ENCODE results near the gene KRT35.

Gene KRT35

GRCh38 chr17:41481036-41481435 lies at the start of gene KRT35:
KRT35 (minus strand) TSS chr17:41481151; CDS start chr17:41481097, 54 bp downstream.
- H3K4me1 ChIP-seq (ENCODE audit: control insufficient read depth, insufficient read depth, low read length): no peaks in the 10 kb centered on the region
- H3K9ac ChIP-seq (ENCODE audit: low read length): no peak within 1 kb of the TSS
- DNase-seq (ENCODE audit: low read depth): no peak
- no peaks in the 10 kb centered on the region for H3K36me3 ChIP-seq (ENCODE audit: control insufficient read depth, insufficient read depth, low read length, severe bottlenecking)
- H3K4me3 ChIP-seq (ENCODE audit: low read length): no peak within 1 kb of the TSS
- H3K27me3 ChIP-seq (replicated peaks; ENCODE audit: control insufficient read depth, insufficient read depth, low read length): peaks cover 37% of the 10 kb centered on the region
- H3K9me3 ChIP-seq (ENCODE audit: control insufficient read depth, low read length): no peaks in the 10 kb centered on the region

- H3K4me1 ChIP-seq (ENCODE audit: control insufficient read depth, insufficient read depth, low read length): peaks cover 10% of the 10 kb centered on the region
- H3K36me3 ChIP-seq (ENCODE audit: control insufficient read depth, insufficient read depth, low read length, severe bottlenecking): no peaks in the 10 kb centered on the region
- no peak overlapping the region for H3K9ac ChIP-seq (ENCODE audit: low read length)
- H3K4me3 ChIP-seq (ENCODE audit: low read length): no peak overlapping the region
- no peaks in the 10 kb centered on the region for H3K9me3 ChIP-seq (ENCODE audit: control insufficient read depth, low read length)
- DNase-seq (ENCODE audit: low read depth): peak; percentile 84
- H3K27me3 ChIP-seq (replicated peaks; ENCODE audit: control insufficient read depth, insufficient read depth, low read length): peaks cover 13% of the 10 kb centered on the region
Observed at GRCh38 chr17:41530062-41531048, 49.4 kb upstream of the KRT35 start.

DNA sequence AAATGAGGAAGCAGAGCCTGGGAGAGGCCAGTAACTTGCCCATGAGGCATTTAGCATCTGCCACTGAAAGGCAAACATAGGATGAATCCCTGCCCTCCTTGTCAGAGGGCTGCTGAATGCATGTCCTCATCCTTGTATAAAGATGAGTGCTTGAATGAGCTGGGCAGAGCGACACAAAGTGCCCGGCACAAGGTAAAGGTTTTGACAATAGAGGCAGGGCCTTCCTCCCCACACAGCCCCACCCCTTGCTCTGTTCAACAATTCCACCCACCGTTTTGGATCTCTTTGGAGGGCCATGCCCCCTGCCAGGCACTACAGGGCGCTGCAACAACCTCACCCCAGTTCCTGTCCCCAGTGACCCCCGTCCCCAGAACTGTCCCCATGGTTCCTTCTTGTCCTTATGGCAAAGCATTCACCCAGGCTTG lies 48.6 kb upstream of the KRT35 start:
- H3K9ac ChIP-seq (ENCODE audit: low read length): no peak overlapping the region
- H3K4me3 ChIP-seq (ENCODE audit: low read length): no peak overlapping the region
- peaks cover 13% of the 10 kb centered on the region for H3K27me3 ChIP-seq (replicated peaks; ENCODE audit: control insufficient read depth, insufficient read depth, low read length)
- H3K9me3 ChIP-seq (ENCODE audit: control insufficient read depth, low read length): no peaks in the 10 kb centered on the region
- H3K36me3 ChIP-seq (ENCODE audit: control insufficient read depth, insufficient read depth, low read length, severe bottlenecking): no peaks in the 10 kb centered on the region
- H3K4me1 ChIP-seq (ENCODE audit: control insufficient read depth, insufficient read depth, low read length): peaks cover 10% of the 10 kb centered on the region
- DNase-seq (ENCODE audit: low read depth): no peak

- Histone ChIP-seq H3K36me3 (ENCODE audit: control insufficient read depth, insufficient read depth, low read length, severe bottlenecking) (no peaks in the 10 kb centered on the region), H3K9ac (ENCODE audit: low read length) (no peak overlapping the region), H3K4me1 (ENCODE audit: control insufficient read depth, insufficient read depth, low read length) (peaks cover 10% of the 10 kb centered on the region), H3K27me3 (replicated peaks; ENCODE audit: control insufficient read depth, insufficient read depth, low read length) (peaks cover 13% of the 10 kb centered on the region), H3K4me3 (ENCODE audit: low read length) (no peak overlapping the region), H3K9me3 (ENCODE audit: control insufficient read depth, low read length) (no peaks in the 10 kb centered on the region)
- DNase-seq (ENCODE audit: low read depth): no peak
Observed at GRCh38 chr17:41528959-41529353, 48.0 kb upstream of the KRT35 start.

DNA sequence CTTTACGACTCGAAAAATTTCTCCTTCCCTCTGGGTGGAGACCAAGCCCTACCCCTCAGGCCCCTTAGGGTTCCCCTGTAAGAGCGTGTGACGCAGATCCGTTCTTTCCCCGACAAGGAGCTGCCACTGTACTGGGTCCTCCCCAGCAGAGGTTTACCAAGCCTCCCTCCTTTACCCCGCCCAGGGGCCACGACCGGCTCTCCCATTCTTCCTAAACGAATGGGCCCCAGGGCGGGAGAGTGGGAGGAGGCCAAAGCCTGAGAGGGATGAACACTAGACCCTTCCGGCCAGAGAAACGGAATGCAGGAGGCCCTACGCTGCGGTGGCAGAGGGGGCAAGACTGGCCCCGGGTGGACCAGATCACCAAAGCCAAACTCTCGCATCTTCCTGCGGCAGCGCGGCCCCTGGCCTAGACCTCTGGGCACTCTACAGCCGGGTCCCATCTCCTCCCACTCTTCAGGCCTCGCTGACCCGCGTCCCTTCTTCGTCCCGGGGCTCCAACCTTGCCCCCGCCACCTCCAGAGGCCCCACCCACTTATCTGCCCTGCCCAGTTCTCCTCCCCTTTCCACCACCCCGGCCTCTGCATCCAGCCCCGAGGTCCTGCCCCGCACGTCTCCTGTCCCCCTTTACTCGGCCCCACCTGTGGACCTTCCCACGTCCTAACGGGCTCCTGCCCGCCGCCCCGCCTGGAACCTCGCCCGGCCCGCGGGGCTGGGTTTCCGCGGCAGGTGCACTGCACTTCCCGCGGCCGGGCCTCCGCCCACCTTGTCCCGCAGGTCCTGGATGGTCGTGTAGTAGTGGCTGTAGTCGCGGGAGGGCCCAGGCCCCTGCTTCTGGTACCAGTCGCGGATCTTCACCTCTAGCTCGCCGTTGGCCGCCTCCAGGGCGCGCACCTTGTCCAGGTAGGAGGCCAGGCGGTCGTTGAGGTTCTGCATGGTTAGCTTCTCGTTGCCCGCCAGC lies 46.4 kb upstream of the KRT35 start:
- no peak overlapping the region for H3K9ac ChIP-seq (ENCODE audit: low read length)
- peaks cover 10% of the 10 kb centered on the region for H3K4me1 ChIP-seq (ENCODE audit: control insufficient read depth, insufficient read depth, low read length)
- H3K9me3 ChIP-seq (ENCODE audit: control insufficient read depth, low read length): no peaks in the 10 kb centered on the region
- DNase-seq (ENCODE audit: low read depth): peak; percentile 37
- H3K27me3 ChIP-seq (replicated peaks; ENCODE audit: control insufficient read depth, insufficient read depth, low read length): peaks cover 13% of the 10 kb centered on the region
- H3K36me3 ChIP-seq (ENCODE audit: control insufficient read depth, insufficient read depth, low read length, severe bottlenecking): no peaks in the 10 kb centered on the region
- H3K4me3 ChIP-seq (ENCODE audit: low read length): peak overlapping the region; percentile 65

DNA sequence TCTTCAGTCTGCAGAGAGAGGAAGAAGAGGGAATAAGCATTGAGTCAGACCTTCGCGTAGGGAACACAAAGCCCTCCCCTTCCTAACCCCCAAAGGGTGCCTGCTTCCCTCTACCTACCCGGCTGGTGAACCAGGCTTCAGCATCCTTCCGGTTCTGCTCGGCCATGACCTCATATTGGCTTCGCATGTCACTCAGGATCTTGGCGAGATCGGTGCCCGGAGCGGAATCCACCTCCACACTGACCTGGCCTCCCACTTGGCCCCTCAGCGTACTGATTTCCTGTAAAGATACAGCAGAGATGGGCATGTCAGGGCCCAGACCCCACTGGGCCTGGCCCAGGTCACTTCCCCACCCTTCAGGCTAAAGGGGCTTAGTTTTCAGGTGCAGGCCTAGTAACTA lies 43.3 kb upstream of the KRT35 start:
- H3K36me3 ChIP-seq (ENCODE audit: control insufficient read depth, insufficient read depth, low read length, severe bottlenecking): no peaks in the 10 kb centered on the region
- DNase-seq (ENCODE audit: low read depth): no peak

GRCh38 chr17:41523787-41524186 lies 42.8 kb upstream of the KRT35 start:
- Histone ChIP-seq H3K4me1 (ENCODE audit: control insufficient read depth, insufficient read depth, low read length) (peaks cover 4% of the 10 kb centered on the region), H3K4me3 (ENCODE audit: low read length) (no peak overlapping the region), H3K27me3 (replicated peaks; ENCODE audit: control insufficient read depth, insufficient read depth, low read length) (peaks cover 17% of the 10 kb centered on the region), H3K9me3 (ENCODE audit: control insufficient read depth, low read length) (no peaks in the 10 kb centered on the region), H3K36me3 (ENCODE audit: control insufficient read depth, insufficient read depth, low read length, severe bottlenecking) (no peaks in the 10 kb centered on the region), H3K9ac (ENCODE audit: low read length) (no peak overlapping the region)
- no peak for DNase-seq (ENCODE audit: low read depth)

More for the DNA sequence above, 43.3 kb upstream of the KRT35 start:
- no peak overlapping the region for H3K4me3 ChIP-seq (ENCODE audit: low read length)
- peaks cover 4% of the 10 kb centered on the region for H3K4me1 ChIP-seq (ENCODE audit: control insufficient read depth, insufficient read depth, low read length)
- peaks cover 17% of the 10 kb centered on the region for H3K27me3 ChIP-seq (replicated peaks; ENCODE audit: control insufficient read depth, insufficient read depth, low read length)
- no peaks in the 10 kb centered on the region for H3K9me3 ChIP-seq (ENCODE audit: control insufficient read depth, low read length)
- no peak overlapping the region for H3K9ac ChIP-seq (ENCODE audit: low read length)

DNA sequence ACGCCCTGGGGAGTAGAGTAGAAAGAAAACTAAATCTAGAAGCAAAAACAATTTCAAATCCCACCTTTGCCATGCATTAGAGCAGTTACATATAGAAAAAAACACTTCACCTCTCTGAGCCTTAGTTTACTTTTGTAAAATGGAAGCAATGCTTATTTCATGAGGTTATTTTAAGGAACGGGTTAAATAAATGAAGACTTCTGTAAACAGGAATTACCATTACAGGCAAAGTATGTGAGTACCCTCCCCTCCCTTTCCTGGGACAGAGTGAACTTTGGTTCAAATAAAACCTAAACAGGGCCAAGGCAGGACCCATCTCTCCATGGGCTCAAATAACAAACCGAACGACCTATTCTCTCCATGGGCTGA lies 42.3 kb upstream of the KRT35 start:
- Histone ChIP-seq H3K9me3 (ENCODE audit: control insufficient read depth, low read length) (no peaks in the 10 kb centered on the region), H3K4me3 (ENCODE audit: low read length) (no peak overlapping the region), H3K4me1 (ENCODE audit: control insufficient read depth, insufficient read depth, low read length) (peaks cover 4% of the 10 kb centered on the region), H3K27me3 (replicated peaks; ENCODE audit: control insufficient read depth, insufficient read depth, low read length) (peaks cover 17% of the 10 kb centered on the region), H3K36me3 (ENCODE audit: control insufficient read depth, insufficient read depth, low read length, severe bottlenecking) (no peaks in the 10 kb centered on the region), H3K9ac (ENCODE audit: low read length) (no peak overlapping the region)
- DNase-seq (ENCODE audit: low read depth): no peak

DNA sequence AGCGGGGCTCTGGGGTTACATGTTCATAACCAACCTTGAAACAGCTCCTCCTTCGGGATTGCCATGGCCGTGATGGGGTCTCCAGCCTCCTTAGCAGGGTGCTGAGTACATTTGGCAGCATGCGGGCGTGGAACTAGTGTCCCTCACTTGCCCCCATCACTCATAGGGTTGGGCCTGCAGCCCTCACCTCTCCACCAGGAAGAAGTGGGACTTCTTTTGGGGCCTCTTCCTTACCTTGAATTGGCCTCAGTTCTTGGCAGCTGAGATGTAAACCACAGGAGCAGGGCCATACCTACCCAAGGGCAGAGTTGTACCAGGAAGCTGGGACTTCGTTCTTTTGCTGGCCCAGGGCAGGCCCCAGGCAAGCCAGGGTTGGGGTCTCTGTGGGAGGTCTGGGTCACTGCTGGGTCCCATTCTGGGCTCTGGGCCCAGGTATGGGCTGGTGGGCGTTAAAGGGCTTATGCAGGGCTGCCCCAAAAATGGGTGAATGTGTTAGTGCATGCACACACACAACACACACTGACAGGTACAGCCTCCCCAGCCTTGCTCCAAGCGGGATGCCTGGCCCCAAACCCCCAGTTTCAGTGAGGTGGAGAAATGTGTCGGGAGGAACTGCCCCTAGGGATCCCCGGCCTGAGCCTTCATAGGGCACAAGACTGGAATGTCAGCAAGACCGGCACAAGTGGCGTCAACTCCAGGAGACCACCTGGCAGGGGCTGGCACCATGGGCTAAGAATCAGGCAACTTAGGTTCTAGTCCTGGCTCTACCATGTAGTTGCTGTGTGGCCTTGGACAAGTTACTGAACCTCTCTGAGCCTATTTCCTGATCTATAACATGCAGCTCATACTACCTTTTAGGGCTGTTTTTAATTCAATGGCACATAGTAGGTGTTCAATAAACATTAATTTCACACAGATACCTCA lies 41.6 kb upstream of the KRT35 start:
- peaks cover 4% of the 10 kb centered on the region for H3K4me1 ChIP-seq (ENCODE audit: control insufficient read depth, insufficient read depth, low read length)

DNA sequence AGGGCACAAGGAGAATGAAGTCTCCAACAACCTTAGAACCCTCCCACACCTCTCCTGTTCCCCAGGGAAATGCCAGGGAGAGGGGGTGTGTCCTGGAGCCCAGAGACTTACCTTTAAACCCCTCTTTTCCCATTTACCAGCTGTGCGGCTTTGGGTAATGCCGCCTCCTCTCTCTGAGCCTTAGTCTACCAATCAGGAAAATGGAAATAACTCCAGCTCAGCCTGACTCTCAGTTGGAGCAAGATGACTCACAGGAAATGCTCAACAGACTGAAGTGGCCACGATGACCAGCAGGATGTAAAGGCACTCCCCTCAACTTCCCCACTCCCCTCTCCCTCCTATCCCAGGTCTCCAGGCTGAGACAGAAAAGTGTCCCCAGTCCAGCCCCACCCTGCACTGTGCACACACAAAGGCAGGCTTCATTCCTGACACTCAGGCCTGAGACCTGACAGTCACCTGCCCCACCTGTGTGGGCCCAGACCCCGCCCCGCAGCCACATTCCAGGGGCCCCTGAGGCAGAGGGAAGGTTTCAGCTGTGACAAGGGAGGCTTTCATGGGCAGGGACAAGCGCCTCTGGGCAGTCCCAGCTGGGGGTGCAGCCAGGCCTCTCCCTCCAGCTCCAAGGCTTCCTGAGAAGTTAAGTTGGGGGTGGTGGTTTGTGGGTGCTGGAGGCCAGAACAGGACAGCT lies 40.8 kb upstream of the KRT35 start:
- peaks cover 4% of the 10 kb centered on the region for H3K4me1 ChIP-seq (ENCODE audit: control insufficient read depth, insufficient read depth, low read length)
- peaks cover 10% of the 10 kb centered on the region for H3K27me3 ChIP-seq (replicated peaks; ENCODE audit: control insufficient read depth, insufficient read depth, low read length)
- no peak overlapping the region for H3K9ac ChIP-seq (ENCODE audit: low read length)
- H3K4me3 ChIP-seq (ENCODE audit: low read length): no peak overlapping the region
- no peaks in the 10 kb centered on the region for H3K36me3 ChIP-seq (ENCODE audit: control insufficient read depth, insufficient read depth, low read length, severe bottlenecking)
- DNase-seq (ENCODE audit: low read depth): peak; percentile 46
- no peaks in the 10 kb centered on the region for H3K9me3 ChIP-seq (ENCODE audit: control insufficient read depth, low read length)

More for the DNA sequence above, 41.6 kb upstream of the KRT35 start:
- H3K36me3 ChIP-seq (ENCODE audit: control insufficient read depth, insufficient read depth, low read length, severe bottlenecking): no peaks in the 10 kb centered on the region
- peaks cover 14% of the 10 kb centered on the region for H3K27me3 ChIP-seq (replicated peaks; ENCODE audit: control insufficient read depth, insufficient read depth, low read length)
- no peaks in the 10 kb centered on the region for H3K9me3 ChIP-seq (ENCODE audit: control insufficient read depth, low read length)
- no peak for DNase-seq (ENCODE audit: low read depth)
- no peak overlapping the region for H3K9ac ChIP-seq (ENCODE audit: low read length)
- no peak overlapping the region for H3K4me3 ChIP-seq (ENCODE audit: low read length)
